ENCODE measurements around the gene SEH1L. TPM values are rescaled to one million over a fixed set of nuclear protein-coding genes. Genes with fewer than 3 reads are reported as not detected.

The SEH1L gene
- total and polyA plus RNA-seq, 10 of the 15 experiments (the other 5 are each of a cell fraction or from before 2014, with no cell fraction given) = 27.5 to 109 (median 52.8) TPM

DNA sequence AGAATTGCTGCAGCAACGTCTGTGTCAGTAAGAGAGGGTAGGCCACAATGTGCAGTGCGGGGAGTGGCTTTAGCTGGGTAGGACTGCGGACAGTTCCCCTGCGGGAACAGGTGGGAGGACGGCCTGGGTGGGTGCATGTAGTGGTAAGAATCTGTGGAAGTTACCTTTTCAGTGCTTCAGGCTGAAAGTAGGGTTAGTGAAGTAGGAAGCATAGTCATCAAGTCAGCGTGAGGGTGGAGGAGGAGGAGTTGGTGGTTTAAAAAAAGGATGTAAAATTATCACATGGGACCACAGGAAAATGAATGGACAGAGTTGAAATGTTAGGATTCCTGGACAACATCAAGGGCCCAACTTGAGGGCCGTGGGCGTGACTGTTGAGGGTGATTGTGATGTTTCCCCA lies 56.6 kb downstream of the SEH1L start:
- TF ChIP-seq SMAD1 (IDR thresholded peaks at IDR 0.05; ENCODE audit: low read depth, partially characterized antibody) (no peak), SUZ12 (IDR thresholded peaks at IDR 0.05; ENCODE audit: unreplicated experiment) (no peak), SMARCA5 (IDR thresholded peaks at IDR 0.05) (no peak), HDAC6 (IDR thresholded peaks at IDR 0.05; ENCODE audit: unreplicated experiment) (no peak), IRF4 (IDR thresholded peaks at IDR 0.05; ENCODE audit: low read depth, low read length) (no peak)
- Histone ChIP-seq H2AFZ (ENCODE audit: control insufficient read depth, low read depth, low read length) (no peak overlapping the region), H3K9ac (ENCODE audit: control insufficient read depth, insufficient read depth, low read length) (no peak overlapping the region), H3K36me3 (ENCODE audit: control insufficient read depth in 2 of 2, insufficient read depth in 2 of 2, low read length in 1 of 2) (peaks cover 9 to 23% of the 10 kb centered on the region in 2 experiments), H4K20me1 (ENCODE audit: control insufficient read depth, insufficient read depth) (no peaks in the 10 kb centered on the region), H3K4me3 (no peak overlapping the region), H3K27ac (ENCODE audit: control insufficient read depth, insufficient read depth) (no peak overlapping the region), H3K9me3 (replicated peaks; ENCODE audit: control insufficient read depth, insufficient read depth, low read length) (no peaks in the 10 kb centered on the region), H3K4me2 (ENCODE audit: control insufficient read depth, insufficient read depth) (no peak overlapping the region), H3K27me3 (replicated peaks in 1 of 2; ENCODE audit: control insufficient read depth in 2 of 2, insufficient read depth in 2 of 2, low read length in 1 of 2) (no peaks in the 10 kb centered on the region), H3K79me2 (ENCODE audit: control insufficient read depth, insufficient read depth, low read length) (peaks cover 31% of the 10 kb centered on the region), H3K4me1 (ENCODE audit: control insufficient read depth, insufficient read depth, low read length) (peaks cover 20% of the 10 kb centered on the region)
- BruUV-seq (replicated peaks) = no TSS peak
- no peak for ATAC-seq
- 54% methylated on average over 8 of the region's 8 CpGs for WGBS (ENCODE audit: insufficient coverage, insufficient replicate concordance, low lambda C conversion rate, missing lambda C conversion rate)
- intact Hi-C loops (cut with micrococcal nuclease; ENCODE audit: unreplicated experiment) (no loop called here), in situ Hi-C loops (cut with MboI) (no loop called here)
- ChIA-PET SMC1A (ENCODE audit: uncharacterized antibody, unreplicated experiment) (interaction anchor here (0.6 to 2.2 kb wide), 2 partner anchors 10 to 151 kb away, joined by 3 to 6 read pairs; no protein-coding TSS in a partner anchor), POLR2A (no interaction called here), RAD21 (ENCODE audit: unreplicated experiment) (interaction anchor here (0.8 kb wide), 1 partner anchor 154 kb away, joined by 3 read pairs; no protein-coding TSS in a partner anchor), CTCF (interaction anchor here (0.7 to 3.0 kb wide), 7 partner anchors 10 to 155 kb away, joined by 3 to 17 read pairs (median 3); partner anchors contain the start of gene CEP192)
- no peak for DNase-seq (ENCODE audit: low read depth, low spot score)
- no peak for FAIRE-seq

DNA sequence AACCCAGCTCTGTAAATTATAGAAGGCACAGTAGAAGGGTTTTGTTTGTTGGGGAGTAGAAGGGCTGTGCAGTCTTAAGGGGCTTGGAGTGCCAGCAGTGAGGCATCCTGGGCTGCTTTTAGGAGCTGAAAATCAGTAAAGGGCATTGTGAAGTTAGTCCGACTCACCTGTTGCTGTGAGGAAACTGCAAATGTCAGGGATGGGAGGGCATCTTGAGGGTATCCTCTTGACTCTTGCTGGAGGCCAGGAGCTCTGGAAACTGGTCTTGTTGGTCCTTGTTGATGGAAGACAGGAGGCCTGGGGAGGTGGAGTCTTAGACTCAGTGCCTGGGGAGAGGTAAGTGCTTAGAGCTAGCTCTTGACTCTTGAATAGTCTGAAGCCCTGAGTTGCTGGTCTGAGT lies 57.5 kb downstream of the SEH1L start:
- Histone ChIP-seq H3K4me2 (ENCODE audit: control insufficient read depth, insufficient read depth) (no peak overlapping the region), H3K27ac (ENCODE audit: control insufficient read depth, insufficient read depth) (no peak overlapping the region), H4K20me1 (ENCODE audit: control insufficient read depth, insufficient read depth) (no peaks in the 10 kb centered on the region), H3K9ac (ENCODE audit: control insufficient read depth, insufficient read depth, low read length) (no peak overlapping the region), H3K36me3 (ENCODE audit: control insufficient read depth in 2 of 2, insufficient read depth in 2 of 2, low read length in 1 of 2) (peaks cover 9 to 29% of the 10 kb centered on the region in 2 experiments), H3K27me3 (replicated peaks in 1 of 2; ENCODE audit: control insufficient read depth in 2 of 2, insufficient read depth in 2 of 2, low read length in 1 of 2) (no peaks in the 10 kb centered on the region), H3K79me2 (ENCODE audit: control insufficient read depth, insufficient read depth, low read length) (peaks cover 22% of the 10 kb centered on the region), H2AFZ (ENCODE audit: control insufficient read depth, low read depth, low read length) (no peak overlapping the region), H3K4me3 (no peak overlapping the region), H3K9me3 (replicated peaks; ENCODE audit: control insufficient read depth, insufficient read depth, low read length) (no peaks in the 10 kb centered on the region), H3K4me1 (ENCODE audit: control insufficient read depth, insufficient read depth, low read length) (peaks cover 12% of the 10 kb centered on the region)
- ChIA-PET CTCF (interaction anchor here (1.0 to 3.0 kb wide), 8 partner anchors 9 to 154 kb away, joined by 3 to 17 read pairs (median 4); no protein-coding TSS in a partner anchor), RAD21 (ENCODE audit: unreplicated experiment) (interaction anchor here (1.8 kb wide), 1 partner anchor 154 kb away, joined by 4 read pairs; no protein-coding TSS in a partner anchor), SMC1A (ENCODE audit: uncharacterized antibody, unreplicated experiment) (interaction anchor here (0.9 to 2.2 kb wide), 3 partner anchors 9 to 19 kb away, joined by 3 to 6 read pairs (median 4); no protein-coding TSS in a partner anchor), POLR2A (no interaction called here)
- FAIRE-seq = no peak
- intact Hi-C loops (cut with micrococcal nuclease; ENCODE audit: unreplicated experiment) (no loop called here), in situ Hi-C loops (cut with MboI) (no loop called here)
- no peak for DNase-seq (ENCODE audit: low read depth, low spot score)
- no TSS peak for BruUV-seq (replicated peaks)
- 60% methylated on average over 1 of the region's 1 CpG for WGBS (ENCODE audit: insufficient coverage, insufficient replicate concordance, low lambda C conversion rate, missing lambda C conversion rate)
- no peak; the same call in 2 of the 3 replicates for ATAC-seq
- TF ChIP-seq NFIC (IDR thresholded peaks at IDR 0.05; ENCODE audit: low read depth, low read length) (no peak), ZSCAN29 (IDR thresholded peaks at IDR 0.05) (no peak), SUZ12 (IDR thresholded peaks at IDR 0.05; ENCODE audit: unreplicated experiment) (no peak), ZBED1 (IDR thresholded peaks at IDR 0.05; ENCODE audit: borderline replicate concordance) (no peak), FOXM1 (IDR thresholded peaks at IDR 0.05; ENCODE audit: low read depth, low read length) (no peak), NBN (IDR thresholded peaks at IDR 0.05) (no peak), CBFB (IDR thresholded peaks at IDR 0.05; ENCODE audit: low read depth) (no peak)
- TF ChIP-seq, protein P1, sequence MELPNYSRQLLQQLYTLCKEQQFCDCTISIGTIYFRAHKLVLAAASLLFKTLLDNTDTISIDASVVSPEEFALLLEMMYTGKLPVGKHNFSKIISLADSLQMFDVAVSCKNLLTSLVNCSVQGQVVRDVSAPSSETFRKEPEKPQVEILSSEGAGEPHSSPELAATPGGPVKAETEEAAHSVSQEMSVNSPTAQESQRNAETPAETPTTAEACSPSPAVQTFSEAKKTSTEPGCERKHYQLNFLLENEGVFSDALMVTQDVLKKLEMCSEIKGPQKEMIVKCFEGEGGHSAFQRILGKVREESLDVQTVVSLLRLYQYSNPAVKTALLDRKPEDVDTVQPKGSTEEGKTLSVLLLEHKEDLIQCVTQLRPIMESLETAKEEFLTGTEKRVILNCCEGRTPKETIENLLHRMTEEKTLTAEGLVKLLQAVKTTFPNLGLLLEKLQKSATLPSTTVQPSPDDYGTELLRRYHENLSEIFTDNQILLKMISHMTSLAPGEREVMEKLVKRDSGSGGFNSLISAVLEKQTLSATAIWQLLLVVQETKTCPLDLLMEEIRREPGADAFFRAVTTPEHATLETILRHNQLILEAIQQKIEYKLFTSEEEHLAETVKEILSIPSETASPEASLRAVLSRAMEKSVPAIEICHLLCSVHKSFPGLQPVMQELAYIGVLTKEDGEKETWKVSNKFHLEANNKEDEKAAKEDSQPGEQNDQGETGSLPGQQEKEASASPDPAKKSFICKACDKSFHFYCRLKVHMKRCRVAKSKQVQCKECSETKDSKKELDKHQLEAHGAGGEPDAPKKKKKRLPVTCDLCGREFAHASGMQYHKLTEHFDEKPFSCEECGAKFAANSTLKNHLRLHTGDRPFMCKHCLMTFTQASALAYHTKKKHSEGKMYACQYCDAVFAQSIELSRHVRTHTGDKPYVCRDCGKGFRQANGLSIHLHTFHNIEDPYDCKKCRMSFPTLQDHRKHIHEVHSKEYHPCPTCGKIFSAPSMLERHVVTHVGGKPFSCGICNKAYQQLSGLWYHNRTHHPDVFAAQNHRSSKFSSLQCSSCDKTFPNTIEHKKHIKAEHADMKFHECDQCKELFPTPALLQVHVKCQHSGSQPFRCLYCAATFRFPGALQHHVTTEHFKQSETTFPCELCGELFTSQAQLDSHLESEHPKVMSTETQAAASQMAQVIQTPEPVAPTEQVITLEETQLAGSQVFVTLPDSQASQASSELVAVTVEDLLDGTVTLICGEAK (IDR thresholded peaks at IDR 0.05; ENCODE audit: borderline replicate concordance) = no peak
- TF ChIP-seq, protein P2, sequence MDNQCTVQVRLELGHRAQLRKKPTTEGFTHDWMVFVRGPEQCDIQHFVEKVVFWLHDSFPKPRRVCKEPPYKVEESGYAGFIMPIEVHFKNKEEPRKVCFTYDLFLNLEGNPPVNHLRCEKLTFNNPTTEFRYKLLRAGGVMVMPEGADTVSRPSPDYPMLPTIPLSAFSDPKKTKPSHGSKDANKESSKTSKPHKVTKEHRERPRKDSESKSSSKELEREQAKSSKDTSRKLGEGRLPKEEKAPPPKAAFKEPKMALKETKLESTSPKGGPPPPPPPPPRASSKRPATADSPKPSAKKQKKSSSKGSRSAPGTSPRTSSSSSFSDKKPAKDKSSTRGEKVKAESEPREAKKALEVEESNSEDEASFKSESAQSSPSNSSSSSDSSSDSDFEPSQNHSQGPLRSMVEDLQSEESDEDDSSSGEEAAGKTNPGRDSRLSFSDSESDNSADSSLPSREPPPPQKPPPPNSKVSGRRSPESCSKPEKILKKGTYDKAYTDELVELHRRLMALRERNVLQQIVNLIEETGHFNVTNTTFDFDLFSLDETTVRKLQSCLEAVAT (IDR thresholded peaks at IDR 0.05) = no peak
